ENCODE data around the gene GATA3. TPM values are rescaled to one million over a fixed set of nuclear protein-coding genes. Genes with fewer than 3 reads are reported as not detected.

Gene GATA3
- total RNA-seq, 1 donor from 2014 or later = 81.0 TPM

DNA sequence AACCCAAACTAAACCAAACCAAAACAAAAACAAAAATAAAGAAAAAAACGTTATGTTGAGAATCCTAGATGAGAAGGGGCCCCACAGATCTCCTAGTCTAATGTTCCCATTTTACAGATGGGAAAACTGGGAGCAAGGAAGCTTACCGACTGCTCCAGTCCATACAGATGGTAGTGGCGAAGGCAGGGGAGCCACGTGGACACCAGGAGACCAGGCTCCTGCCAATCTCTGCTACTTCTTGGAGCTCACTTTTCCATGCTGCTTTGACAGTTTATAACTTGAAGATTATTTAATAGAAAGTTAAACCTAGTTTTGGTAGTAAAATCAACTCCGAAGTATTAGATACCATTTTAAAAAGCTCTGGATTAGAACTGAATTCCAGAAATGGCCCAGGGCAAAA, 62.0 kb downstream of the GATA3 start:
- H3K27me3 Mint-ChIP-seq = peaks cover 2% of the 10 kb centered on the region
- no peak overlapping the region for H3K4me3 Mint-ChIP-seq
- no peaks in the 10 kb centered on the region for H3K36me3 Mint-ChIP-seq (ENCODE audit: low read depth)
- H3K27ac Mint-ChIP-seq = no peak overlapping the region
- H3K4me1 Mint-ChIP-seq = peaks cover 3% of the 10 kb centered on the region
- H3K9me3 Mint-ChIP-seq = no peaks in the 10 kb centered on the region
- intact Hi-C loops (cut with micrococcal nuclease) = no loop called here
- no peak for DNase-seq

DNA sequence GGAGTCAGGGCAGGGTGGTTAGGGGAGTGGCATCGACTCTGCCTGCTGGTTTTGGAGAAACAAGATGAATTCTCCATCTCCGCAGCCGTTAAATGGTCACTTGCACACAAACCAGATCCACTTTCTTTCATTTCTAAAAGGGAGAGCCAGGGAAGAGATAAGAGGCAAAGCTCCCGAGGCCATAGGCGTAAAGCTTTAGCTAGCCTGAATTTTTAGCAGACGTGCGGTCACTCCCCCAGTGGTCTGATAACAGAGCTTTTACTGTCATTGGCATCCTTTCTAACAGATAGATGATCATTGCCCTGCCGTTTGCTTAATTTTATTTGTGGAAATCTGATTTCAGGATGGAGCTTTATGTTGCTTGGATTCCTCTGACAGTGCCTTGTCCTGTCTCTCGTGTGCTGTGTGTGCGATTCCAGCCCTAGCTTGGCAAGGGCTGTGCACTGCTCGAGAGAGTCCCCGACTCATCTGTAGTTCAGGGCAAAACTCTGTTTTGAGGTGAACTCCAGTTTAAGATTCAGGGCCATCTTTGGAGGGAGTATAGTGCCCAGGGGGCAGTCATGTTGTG, 62.5 kb downstream of the GATA3 start:
- Mint-ChIP-seq H3K4me3 (no peak overlapping the region), H3K36me3 (ENCODE audit: low read depth) (no peaks in the 10 kb centered on the region), H3K27ac (no peak overlapping the region), H3K9me3 (no peaks in the 10 kb centered on the region), H3K27me3 (peaks cover 7% of the 10 kb centered on the region), H3K4me1 (peaks cover 6% of the 10 kb centered on the region)
- DNase-seq = no peak
- intact Hi-C loops (cut with micrococcal nuclease) = no loop called here

DNA sequence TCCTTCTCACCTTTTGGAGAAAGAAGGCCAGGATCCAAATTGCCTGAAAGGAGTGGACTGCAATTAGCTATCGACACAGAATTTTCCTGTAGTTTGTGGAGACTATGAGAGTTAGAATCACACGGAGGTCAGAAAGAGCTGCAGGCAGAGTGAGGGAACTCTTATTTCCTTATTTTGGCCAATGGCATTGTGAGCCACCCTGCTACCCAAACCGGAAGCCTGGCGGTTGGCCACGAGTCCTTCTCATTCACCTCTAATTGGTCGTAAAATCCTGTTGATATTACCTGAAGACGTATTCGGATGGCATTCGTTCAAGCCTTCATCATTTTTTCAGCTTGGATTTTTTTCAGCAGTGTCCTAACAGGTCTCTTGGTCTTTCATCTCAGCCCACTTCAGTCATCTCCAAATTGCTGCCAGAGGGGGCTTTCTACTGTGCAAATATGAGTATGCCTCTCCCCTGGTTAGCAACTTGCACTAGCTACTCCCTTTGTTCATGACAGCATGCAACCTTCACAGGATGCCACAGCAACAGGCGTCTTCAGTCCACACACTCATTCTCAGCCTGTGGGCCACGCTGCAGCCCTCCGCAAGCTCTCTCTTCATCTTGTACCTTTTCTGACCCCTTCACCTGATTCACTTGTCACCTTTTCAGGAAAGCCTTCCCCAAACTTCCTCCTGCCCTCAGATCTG, 66.9 kb downstream of the GATA3 start:
- Mint-ChIP-seq H3K36me3 (ENCODE audit: low read depth) (no peaks in the 10 kb centered on the region), H3K4me3 (no peak overlapping the region), H3K27me3 (peaks cover 11% of the 10 kb centered on the region), H3K4me1 (peaks cover 6% of the 10 kb centered on the region), H3K27ac (no peak overlapping the region), H3K9me3 (peaks cover 1% of the 10 kb centered on the region)
- no peak for DNase-seq
- intact Hi-C loops (cut with micrococcal nuclease) = no loop called here

DNA sequence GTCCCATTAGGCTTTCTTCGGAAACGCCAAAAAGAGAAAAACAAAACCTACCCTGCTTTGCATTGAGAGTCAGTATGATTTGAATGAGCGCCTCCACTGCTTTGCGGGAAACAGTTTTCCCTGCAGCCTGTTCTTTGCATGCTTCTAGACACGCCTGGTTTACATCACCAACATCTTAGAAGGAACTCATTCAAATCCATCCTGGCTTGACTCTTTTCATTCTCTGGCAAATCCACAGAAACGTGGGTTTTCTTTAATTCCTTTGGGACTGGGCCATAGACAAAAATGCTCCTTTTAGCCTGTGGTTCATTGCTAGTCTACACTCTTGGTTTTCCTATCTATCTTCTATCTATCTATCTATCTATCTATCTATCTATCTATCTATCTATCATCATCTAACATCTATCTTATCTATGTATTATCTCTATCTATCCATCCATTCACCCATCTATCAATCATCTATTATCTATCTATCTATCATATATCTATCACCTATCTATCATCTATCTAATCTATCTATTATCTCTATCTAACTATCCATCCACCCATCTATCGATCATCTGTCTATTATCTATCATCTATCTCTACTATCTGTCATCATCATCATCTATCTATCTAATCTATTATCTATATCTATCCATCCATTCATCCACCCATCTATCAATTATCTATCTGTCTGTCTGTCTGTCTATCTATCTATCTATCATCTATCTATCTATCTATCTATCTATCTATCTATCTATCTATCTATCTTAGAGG, 68.3 kb downstream of the GATA3 start:
- no peaks in the 10 kb centered on the region for H3K36me3 Mint-ChIP-seq (ENCODE audit: low read depth)
- H3K4me1 Mint-ChIP-seq = peaks cover 7% of the 10 kb centered on the region
- H3K27ac Mint-ChIP-seq = no peak overlapping the region
- DNase-seq = no peak
- no peak overlapping the region for H3K4me3 Mint-ChIP-seq
- peaks cover 6% of the 10 kb centered on the region for H3K9me3 Mint-ChIP-seq
- intact Hi-C loops (cut with micrococcal nuclease) = no loop called here
- peaks cover 11% of the 10 kb centered on the region for H3K27me3 Mint-ChIP-seq

DNA sequence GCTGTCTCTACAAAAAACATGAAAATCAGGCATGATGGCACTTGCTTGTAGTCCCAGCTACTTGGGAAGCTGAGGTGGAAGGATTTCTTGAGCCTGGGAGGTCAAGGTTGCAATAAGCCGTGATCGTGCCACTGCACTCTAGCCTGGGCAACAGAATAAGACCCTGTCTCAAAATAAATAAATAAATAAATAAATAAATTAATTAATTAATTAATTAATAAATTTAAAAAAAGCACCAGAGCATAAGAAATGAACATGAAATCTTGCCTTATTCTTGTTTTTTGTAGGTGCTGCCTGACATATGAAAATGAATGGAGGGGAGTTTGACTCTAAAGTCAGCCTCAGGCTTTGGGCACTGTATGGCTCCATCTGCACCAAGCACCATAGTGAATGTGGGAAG, 69.9 kb downstream of the GATA3 start:
- Mint-ChIP-seq H3K27ac (no peak overlapping the region), H3K4me3 (no peak overlapping the region), H3K36me3 (ENCODE audit: low read depth) (peaks cover 2% of the 10 kb centered on the region), H3K9me3 (peaks cover 16% of the 10 kb centered on the region), H3K4me1 (peaks cover 7% of the 10 kb centered on the region), H3K27me3 (peaks cover 13% of the 10 kb centered on the region)
- intact Hi-C loops (cut with micrococcal nuclease) = no loop called here
- no peak for DNase-seq

Other genes with a start within 250 kb of the GATA3 start
- gene TAF3, start 236.2 kb upstream of the GATA3 start, total RNA-seq = 15.1 and 15.9 TPM in 2 replicates